Measurements from ENCODE around the gene NOVA2. TPM values are rescaled to one million over a fixed set of nuclear protein-coding genes. Genes with fewer than 3 reads are reported as not detected.

NOVA2 gene
- polyA plus RNA-seq, 1 of the 3 experiments (the other 2 are of a cell fraction): 1.9 TPM

DNA sequence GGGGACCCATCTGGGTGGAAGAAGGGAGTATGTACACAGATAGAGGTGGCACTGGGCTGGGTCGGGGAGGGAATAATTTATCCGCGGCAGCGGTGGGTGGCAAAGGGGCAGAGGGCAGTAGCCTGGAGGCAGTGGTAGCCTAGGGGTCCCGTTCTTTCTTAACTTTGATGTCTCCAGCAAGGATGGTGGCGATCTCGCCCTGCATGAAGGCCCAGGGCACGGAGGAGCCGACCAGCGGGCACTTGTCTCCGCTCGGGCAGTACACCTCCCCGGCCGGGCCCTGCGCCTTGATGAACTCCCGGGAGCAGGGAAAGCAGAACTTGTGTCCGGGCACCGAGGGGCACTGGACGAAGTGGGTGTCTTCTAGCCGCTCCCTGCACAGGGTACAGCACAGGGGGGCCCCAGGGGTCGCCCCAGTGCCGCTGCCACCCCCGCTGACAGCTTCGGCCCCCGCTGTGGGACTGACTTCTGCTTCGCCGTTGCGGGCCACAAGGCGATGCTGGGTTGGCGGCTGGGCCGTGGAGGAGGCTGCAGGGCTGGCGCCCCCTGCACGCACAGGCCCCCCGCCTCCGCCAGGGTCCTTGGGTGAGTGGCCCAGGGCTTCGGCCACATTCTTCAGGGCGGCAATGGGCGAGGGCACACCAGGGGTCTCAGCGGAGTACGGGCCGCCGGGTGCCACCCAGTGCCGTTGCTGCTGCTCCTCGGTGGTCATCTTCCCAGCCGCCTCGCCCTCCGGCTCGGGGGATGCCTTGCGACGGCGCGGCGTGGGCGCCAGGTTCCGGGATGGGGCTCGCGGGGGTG, 89.6 kb downstream of the NOVA2 start (continued):
- TF ChIP-seq GATA2 (CRISPR knock-in tag; IDR thresholded peaks at IDR 0.05) (no peak), FOXJ3 (CRISPR knock-in tag; IDR thresholded peaks at IDR 0.05) (no peak)

Small RNA genes lying within 50 kb of the gene (small RNA-seq; reads per million reads assigned to genes)
- 6.1 to 196 (median 80.7) reads per million in 7 experiments for gene MIR769

Other genes with a start within 250 kb of the NOVA2 start
- 2.8 and 5.6 TPM in 2 replicates for gene FBXO46, start 243.0 kb downstream of the NOVA2 start, polyA plus RNA-seq (2012; rRNA removed)
- gene MEIOSIN, start 240.4 kb downstream of the NOVA2 start, polyA plus RNA-seq (2012; rRNA removed): 0.03 and 0.06 TPM in 2 replicates
- gene SIX5, start 204.6 kb downstream of the NOVA2 start, polyA plus RNA-seq (2012; rRNA removed): 6.4 and 8.4 TPM in 2 replicates
- gene DMPK, start 191.4 kb downstream of the NOVA2 start, polyA plus RNA-seq (2012; rRNA removed): 86.4 and 92.2 TPM in 2 replicates
- gene DMWD, start 181.0 kb downstream of the NOVA2 start, polyA plus RNA-seq (2012; rRNA removed): 39.3 and 40.6 TPM in 2 replicates
- 0.02 TPM in 1 of 2 replicates, not detected in the other for gene RSPH6A, start 158.6 kb downstream of the NOVA2 start, polyA plus RNA-seq (2012; rRNA removed)
- 76.3 and 92.7 TPM in 2 replicates for gene SYMPK, start 110.7 kb downstream of the NOVA2 start, polyA plus RNA-seq (2012; rRNA removed)
- gene FOXA3, start 109.5 kb downstream of the NOVA2 start, polyA plus RNA-seq (2012; rRNA removed): 0.97 and 1.5 TPM in 2 replicates
- gene IRF2BP1, start 87.7 kb downstream of the NOVA2 start, polyA plus RNA-seq (2012; rRNA removed): 11.8 and 16.8 TPM in 2 replicates
- gene MYPOP, start 71.3 kb downstream of the NOVA2 start, polyA plus RNA-seq (2012; rRNA removed): 2.8 and 5.1 TPM in 2 replicates
- gene NANOS2, start 59.1 kb downstream of the NOVA2 start, polyA plus RNA-seq (2012; rRNA removed): not detected in 2 replicates
- gene CCDC61, start 21.6 kb upstream of the NOVA2 start, polyA plus RNA-seq (2012; rRNA removed): 6.8 and 7.6 TPM in 2 replicates
- gene PGLYRP1, start 49.2 kb upstream of the NOVA2 start, polyA plus RNA-seq (2012; rRNA removed): not detected in 2 replicates
- gene IGFL4, start 67.1 kb upstream of the NOVA2 start, polyA plus RNA-seq (2012; rRNA removed): not detected in 2 replicates
- gene IGFL3, start 150.8 kb upstream of the NOVA2 start, polyA plus RNA-seq (2012; rRNA removed): not detected in 2 replicates
- 0.21 and 0.23 TPM in 2 replicates for gene IGFL2, start 174.4 kb upstream of the NOVA2 start, polyA plus RNA-seq (2012; rRNA removed)